COLO829 (cell line): ENCODE data around the gene TOP1.

Experiments
- DNase-seq: peaks from one replicate; pipeline ENCODE4 v3.0.0; 2012; ENCODE audit warnings: low spot score

TOP1 gene

GRCh38 chr20:41058674-41059635 is 30.3 kb downstream of the TOP1 start:
- DNase-seq = no peak

GRCh38 chr20:41061155-41061554 is 32.5 kb downstream of the TOP1 start:
- DNase-seq = no peak

GRCh38 chr20:41063442-41063841 is 34.8 kb downstream of the TOP1 start:
- no peak for DNase-seq

GRCh38 chr20:41064377-41064776 is 35.8 kb downstream of the TOP1 start:
- no peak for DNase-seq

- no peak for DNase-seq
Measured at GRCh38 chr20:41065716-41066115, 37.1 kb downstream of the TOP1 start.

- DNase-seq = no peak
Measured at GRCh38 chr20:41068806-41069205, 40.2 kb downstream of the TOP1 start.

- DNase-seq = peak; percentile 78
Measured at GRCh38 chr20:41072190-41072863, 43.7 kb downstream of the TOP1 start.

- DNase-seq = no peak
Measured at GRCh38 chr20:41072915-41073314, 44.3 kb downstream of the TOP1 start.

- DNase-seq = no peak
Measured at GRCh38 chr20:41074441-41074840, 45.8 kb downstream of the TOP1 start.

GRCh38 chr20:41076776-41077175 is 48.2 kb downstream of the TOP1 start:
- no peak for DNase-seq

GRCh38 chr20:41078329-41078728 is 49.7 kb downstream of the TOP1 start:
- peak; percentile 40 for DNase-seq

GRCh38 chr20:41079066-41079465 is 50.4 kb downstream of the TOP1 start:
- DNase-seq = no peak

- DNase-seq = no peak
Measured at GRCh38 chr20:41080866-41081265, 52.2 kb downstream of the TOP1 start.

- DNase-seq = no peak
Measured at GRCh38 chr20:41081276-41081814, 52.7 kb downstream of the TOP1 start.

GRCh38 chr20:41082306-41082705 is 53.7 kb downstream of the TOP1 start:
- DNase-seq = no peak

GRCh38 chr20:41085606-41086005 is 57.0 kb downstream of the TOP1 start:
- no peak for DNase-seq

- DNase-seq = peak; percentile 31
Measured at GRCh38 chr20:41086402-41087324, 58.0 kb downstream of the TOP1 start.

- no peak for DNase-seq
Measured at GRCh38 chr20:41087325-41087685, 58.7 kb downstream of the TOP1 start.

GRCh38 chr20:41087777-41088176 is 59.2 kb downstream of the TOP1 start:
- no peak for DNase-seq

GRCh38 chr20:41089555-41089954 is 60.9 kb downstream of the TOP1 start:
- no peak for DNase-seq

- no peak for DNase-seq
Measured at GRCh38 chr20:41091927-41092326, 63.3 kb downstream of the TOP1 start.
